SK-N-SH (cell line): ENCODE data around the gene ADD1. TPM values are rescaled to one million over a fixed set of nuclear protein-coding genes. Genes with fewer than 3 reads are reported as not detected.

Experiments
- CTCF ChIA-PET: fragments of 300-600, 350-600 bp; formaldehyde crosslinking; extraction: SDS; loops from one replicate; lab custom pipeline; 2021; lab: Yijun Ruan, JAX
- POLR2A ChIA-PET: fragments of 350-600 bp; sonication (Branson Sonifier 250); formaldehyde crosslinking; extraction: SDS; loops from one replicate; lab custom pipeline; 2020; ENCODE audit warnings: antibody characterized with exemption, inconsistent platforms; lab: Yijun Ruan, JAX
- DNase-seq: peaks from one replicate; pipeline ENCODE4 v3.0.0; 2012
- H2AFZ ChIP-seq: fragments of 200-600 bp; sonication (generic); 2 replicates; pipeline ENCODE4 v1.8.1; 2016; ENCODE audit warnings: antibody characterized with exemption, mild to moderate bottlenecking, low read depth
- H3F3A ChIP-seq: fragments of 200-600 bp; sonication (generic); replicated peaks from 2 replicates; pipeline ENCODE3; 2016; ENCODE audit warnings: antibody characterized with exemption, mild to moderate bottlenecking; ENCODE audit not compliant: insufficient read depth
- H3K27ac ChIP-seq, 2 experiments: fragments of 200-500 bp in 1 of 2; fragments of 200-600 bp in 1 of 2; sonication (Bioruptor generic) in 1 of 2; sonication (generic), shearing (Covaris generic) in 1 of 2; 2 replicates each; pipeline versions ENCODE4 v1.5.1 to v1.6.1; 2014 to 2016; ENCODE audit warnings: low read depth in 2 of 2, inconsistent platforms in 1 of 2, low read length in 1 of 2, mild to moderate bottlenecking in 1 of 2, mixed read lengths in 1 of 2
- H3K27me3 ChIP-seq: fragments of 200-600 bp; sonication (generic), shearing (Covaris generic); 2 replicates; pipeline ENCODE4 v1.6.1; 2016; ENCODE audit warnings: mixed run types; ENCODE audit not compliant: insufficient read depth
- H3K36me3 ChIP-seq, 2 experiments: fragments of 200-500 bp in 1 of 2; fragments of 200-600 bp in 1 of 2; sonication (Bioruptor generic) in 1 of 2; sonication (generic) in 1 of 2; replicated peaks in 1 of 2; 2 replicates each; pipeline versions ENCODE3 to v1.5.1; 2014 to 2016; ENCODE audit warnings: low read length in 1 of 2, mild to moderate bottlenecking in 1 of 2; ENCODE audit not compliant: insufficient read depth in 2 of 2, control insufficient read depth in 1 of 2
- H3K4me1 ChIP-seq, 2 experiments: fragments of 200-500 bp in 1 of 2; fragments of 200-600 bp in 1 of 2; sonication (Bioruptor generic) in 1 of 2; sonication (generic), shearing (Covaris generic) in 1 of 2; 2 replicates each; pipeline versions ENCODE4 v1.5.1 to v1.6.1; 2014 to 2016; ENCODE audit warnings: low read depth in 1 of 2, low read length in 1 of 2, mixed run types in 1 of 2; ENCODE audit not compliant: insufficient read depth in 2 of 2, control insufficient read depth in 1 of 2
- H3K4me2 ChIP-seq: fragments of 200-600 bp; sonication (generic), shearing (Covaris generic); 2 replicates; pipeline ENCODE4 v1.6.1; 2017; ENCODE audit warnings: mixed run types
- H3K4me3 ChIP-seq, 2 experiments: fragments of 200-500 bp in 1 of 2; fragments of 200-600 bp in 1 of 2; sonication (Bioruptor generic) in 1 of 2; sonication (generic), shearing (Covaris generic) in 1 of 2; 2 replicates each; pipeline versions ENCODE4 v1.5.1 to v1.8.1; 2014 to 2016; ENCODE audit warnings: low read depth in 2 of 2, inconsistent platforms in 1 of 2, low read length in 1 of 2, mild to moderate bottlenecking in 1 of 2, mixed read lengths in 1 of 2, moderate library complexity in 1 of 2
- H3K79me2 ChIP-seq: fragments of 200-600 bp; sonication (generic); 2 replicates; pipeline ENCODE4 v1.8.1; 2017; ENCODE audit warnings: mild to moderate bottlenecking; ENCODE audit not compliant: insufficient read depth
- H3K9ac ChIP-seq: fragments of 200-600 bp; sonication (generic); 2 replicates; pipeline ENCODE4 v1.6.1; 2017; ENCODE audit warnings: mixed run types
- H3K9me2 ChIP-seq: fragments of 200-600 bp; sonication (generic); 2 replicates; pipeline ENCODE4 v1.6.1; 2017; ENCODE audit warnings: mixed run types
- H3K9me3 ChIP-seq: fragments of 200-600 bp; sonication (generic); 2 replicates; pipeline ENCODE4 v1.6.1; 2017; ENCODE audit warnings: mixed run types, mild to moderate bottlenecking, moderate library complexity
- H4K20me1 ChIP-seq: fragments of 200-600 bp; sonication (generic); 2 replicates; pipeline ENCODE4 v1.6.1; 2017; ENCODE audit warnings: mild to moderate bottlenecking, mixed run types; ENCODE audit not compliant: insufficient read depth
- CHD2 ChIP-seq: fragments of 150-350 bp; IDR thresholded peaks from 2 replicates; pipeline ENCODE4 v1.6.1; 2018; ENCODE audit warnings: low read length; ENCODE audit not compliant: partially characterized antibody
- CTCF ChIP-seq: fragments of 200-600 bp; sonication (generic); IDR thresholded peaks from 2 replicates; pipeline ENCODE4 v1.6.1; 2017; ENCODE audit warnings: antibody characterized with exemption, mild to moderate bottlenecking, moderate library complexity
- EP300 ChIP-seq, 2 experiments: IDR thresholded peaks; 2 replicates each; pipeline versions ENCODE4 v1.4.0 to v1.6.1; 2012; ENCODE audit warnings: borderline replicate concordance in 1 of 2, low read depth in 1 of 2, low read length in 1 of 2
- FOSL2 ChIP-seq: IDR thresholded peaks from 2 replicates; pipeline ENCODE4 v1.4.0; 2012; ENCODE audit warnings: low read depth, mild to moderate bottlenecking, moderate library complexity, borderline replicate concordance
- FOXM1 ChIP-seq: IDR thresholded peaks from 2 replicates; pipeline ENCODE4 v1.4.0; 2012; ENCODE audit warnings: low read depth, mild to moderate bottlenecking
- MAX ChIP-seq: IDR thresholded peaks from 2 replicates; pipeline ENCODE4 v1.4.0; 2012; ENCODE audit warnings: low read depth
- MEF2A ChIP-seq: IDR thresholded peaks from 2 replicates; pipeline ENCODE4 v1.4.0; 2012; ENCODE audit warnings: low read depth, borderline replicate concordance
- MXI1 ChIP-seq: IDR thresholded peaks from 2 replicates; pipeline ENCODE4 v1.6.1; 2012; ENCODE audit warnings: mild to moderate bottlenecking, low read depth, low read length, improper control_type of control experiment
- NRF1 ChIP-seq: IDR thresholded peaks from 2 replicates; pipeline ENCODE4 v1.6.1; 2012; ENCODE audit warnings: low read depth, mild to moderate bottlenecking, low read length
- PBX3 ChIP-seq: IDR thresholded peaks from 2 replicates; pipeline ENCODE4; 2012
- POLR2AphosphoS5 ChIP-seq: IDR thresholded peaks from 2 replicates; pipeline ENCODE4 v1.6.1; 2012; ENCODE audit warnings: low read depth, low read length
- RCOR1 ChIP-seq: fragments of 150-350 bp; IDR thresholded peaks from 2 replicates; pipeline ENCODE4 v1.6.1; 2017; ENCODE audit warnings: antibody characterized with exemption, low read length
- TEAD4 ChIP-seq: IDR thresholded peaks from 2 replicates; pipeline ENCODE4 v1.4.0; 2012; ENCODE audit warnings: mild to moderate bottlenecking, borderline replicate concordance; ENCODE audit not compliant: insufficient read depth
- USF2 ChIP-seq: fragments of 150-350 bp; IDR thresholded peaks from 2 replicates; pipeline ENCODE4 v1.6.1; 2017; ENCODE audit warnings: antibody characterized with exemption, low read length, low read depth, borderline replicate concordance
- YY1 ChIP-seq: IDR thresholded peaks from 2 replicates; pipeline ENCODE4 v1.4.0; 2012; ENCODE audit warnings: low read depth, mild to moderate bottlenecking
- WGBS: methylation state at CpG from one replicate; pipeline ENCODE4 v1.1.6; 2017; ENCODE audit warnings: low lambda C conversion rate; 5-methylcytosine and 5-hydroxymethylcytosine counted together
- polyA plus RNA-seq, 3 experiments: library from polyadenylated mRNA; depleted of rRNA; stranded (reverse); fragments of >200 nt; gene quantifications; 2 replicates each; pipeline ENCODE4 v1.2.3, GENCODE V29; 2012

Gene ADD1
- polyA plus RNA-seq, 1 of the 3 experiments (the other 2 are of a cell fraction): 155 TPM

GRCh38 chr4:2875556-2875955, 31.9 kb downstream of the ADD1 start:
- CTCF ChIA-PET: interaction anchor here (1.0 kb wide), 1 partner anchor 11 kb away, joined by 3 read pairs; no protein-coding TSS in a partner anchor
- no peaks in the 10 kb centered on the region for H3K9me2 ChIP-seq
- H3K27ac ChIP-seq: no peak overlapping the region
- no peaks in the 10 kb centered on the region for H3K27me3 ChIP-seq
- H3K4me1 ChIP-seq: peaks cover 6 to 15% of the 10 kb centered on the region in 2 experiments; a peak in 3 of 4 replicates
- H2AFZ ChIP-seq: no peak overlapping the region
- no peaks in the 10 kb centered on the region for H3K9me3 ChIP-seq
- H4K20me1 ChIP-seq: peaks cover 64% of the 10 kb centered on the region
- peaks cover 96% of the 10 kb centered on the region for H3K79me2 ChIP-seq
- POLR2A ChIA-PET: no interaction called here
- no peak for DNase-seq
- H3K4me2 ChIP-seq: no peak overlapping the region
- TF ChIP-seq EP300 (IDR thresholded peaks at IDR 0.05; ENCODE audit: borderline replicate concordance in 1 of 2, low read depth in 1 of 2, low read length in 1 of 2) (no peak), PBX3 (no peak), FOXM1 (no peak), MAX (no peak), RCOR1 (no peak), FOSL2 (no peak), USF2 (no peak), NRF1 (no peak), POLR2AphosphoS5 (no peak), MEF2A (no peak)
- TF ChIP-seq, all 33 proteins: peak for 0
- peaks cover 5 to 18% of the 10 kb centered on the region in 2 experiments for H3K36me3 ChIP-seq
- peaks cover 6% of the 10 kb centered on the region for H3F3A ChIP-seq
- H3K9ac ChIP-seq: no peak overlapping the region
- 87% methylated on average over 3 of the region's 3 CpGs for WGBS
- H3K4me3 ChIP-seq: no peak overlapping the region

GRCh38 chr4:2878346-2878745, 34.7 kb downstream of the ADD1 start:
- H3K9me2 ChIP-seq: no peaks in the 10 kb centered on the region
- no peak overlapping the region for H2AFZ ChIP-seq
- no peak overlapping the region for H3K4me3 ChIP-seq
- ChIA-PET POLR2A (interaction anchor here (0.7 kb wide), 1 partner anchor 11 kb away, joined by 3 read pairs; no protein-coding TSS in a partner anchor), CTCF (no interaction called here)
- H3F3A ChIP-seq: peaks cover 19% of the 10 kb centered on the region
- no peak overlapping the region for H3K4me2 ChIP-seq
- H3K9ac ChIP-seq: no peak overlapping the region
- no peak for DNase-seq
- peaks cover 0 to under 1% of the 10 kb centered on the region in 2 experiments; a peak in 1 of 4 replicates for H3K4me1 ChIP-seq
- WGBS: 90% methylated on average over 5 of the region's 5 CpGs
- no peaks in the 10 kb centered on the region for H3K27me3 ChIP-seq
- H3K9me3 ChIP-seq: no peaks in the 10 kb centered on the region
- H3K27ac ChIP-seq: no peak overlapping the region
- peaks cover 84% of the 10 kb centered on the region for H3K79me2 ChIP-seq
- TF ChIP-seq MXI1: no peak
- TF ChIP-seq TEAD4: no peak
- no peak for TF ChIP-seq CHD2
- no peak for TF ChIP-seq YY1
- no peak for TF ChIP-seq CTCF
- TF ChIP-seq PBX3: no peak
- peaks cover 12 to 38% of the 10 kb centered on the region in 2 experiments for H3K36me3 ChIP-seq
- peaks cover 43% of the 10 kb centered on the region for H4K20me1 ChIP-seq
